H7 (cell line): ENCODE measurements around the gene PRR4. TPM values are rescaled to one million over a fixed set of nuclear protein-coding genes. Genes with fewer than 3 reads are reported as not detected.

Experiments used
- DNase-seq: peaks from one replicate; pipeline ENCODE4 v3.0.0; 2012
- H3K27me3 ChIP-seq: 2 replicates; pipeline ENCODE4 v1.6.0; 2011; ENCODE audit warnings: mild to moderate bottlenecking, low read length; ENCODE audit not compliant: control insufficient read depth, insufficient read depth
- H3K36me3 ChIP-seq: replicated peaks from 2 replicates; pipeline ENCODE4 v1.5.1; 2011; ENCODE audit warnings: low read length; ENCODE audit not compliant: control insufficient read depth, insufficient read depth
- H3K4me3 ChIP-seq: 2 replicates; pipeline ENCODE4 v1.5.1; 2011; ENCODE audit warnings: low read depth, mild to moderate bottlenecking, control low read depth, low read length, moderate library complexity; ENCODE audit not compliant: insufficient read depth
- total RNA-seq: library from RNA; depleted of rRNA; stranded (reverse); fragments of >200 nt; shearing (Covaris generic); gene quantifications from 2 replicates; pipeline ENCODE4 v1.2.3, GENCODE V29; 2014; rRNA removed

PRR4 gene, protein sequence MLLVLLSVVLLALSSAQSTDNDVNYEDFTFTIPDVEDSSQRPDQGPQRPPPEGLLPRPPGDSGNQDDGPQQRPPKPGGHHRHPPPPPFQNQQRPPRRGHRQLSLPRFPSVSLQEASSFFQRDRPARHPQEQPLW
- 0.78 and 2.1 TPM in 2 replicates for total RNA-seq

DNA sequence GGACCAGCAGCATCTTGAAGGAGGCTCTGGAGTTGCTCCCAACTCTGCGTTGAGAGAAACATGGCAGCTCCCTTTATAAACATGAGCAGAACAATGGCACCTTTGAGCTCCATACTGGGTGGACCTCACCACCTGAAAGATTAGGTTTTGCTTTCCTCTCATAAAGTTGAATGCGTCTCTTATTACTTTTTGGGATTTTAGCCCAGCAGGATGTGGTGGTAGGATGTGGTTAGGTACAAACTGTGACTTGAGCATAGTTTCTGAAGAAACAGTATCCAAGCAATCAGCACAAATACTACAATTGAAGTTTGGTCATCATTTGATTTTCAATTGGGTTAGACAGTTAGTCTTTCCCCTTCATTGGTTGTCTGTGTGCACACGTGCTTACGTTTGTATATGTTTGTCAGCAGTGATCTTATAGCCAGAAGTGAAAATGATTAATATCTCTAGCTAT, at the start of gene PRR4:
TSS of gene PRR4 (minus strand) at position 51 of the 454 bp plus-strand sequence. CDS start at position 13, 38 bp downstream.
- H3K4me3 ChIP-seq = no peak within 1 kb of the TSS
- no peak for DNase-seq
- H3K36me3 ChIP-seq = no peaks in the 10 kb centered on the region
- no peaks in the 10 kb centered on the region for H3K27me3 ChIP-seq

DNA sequence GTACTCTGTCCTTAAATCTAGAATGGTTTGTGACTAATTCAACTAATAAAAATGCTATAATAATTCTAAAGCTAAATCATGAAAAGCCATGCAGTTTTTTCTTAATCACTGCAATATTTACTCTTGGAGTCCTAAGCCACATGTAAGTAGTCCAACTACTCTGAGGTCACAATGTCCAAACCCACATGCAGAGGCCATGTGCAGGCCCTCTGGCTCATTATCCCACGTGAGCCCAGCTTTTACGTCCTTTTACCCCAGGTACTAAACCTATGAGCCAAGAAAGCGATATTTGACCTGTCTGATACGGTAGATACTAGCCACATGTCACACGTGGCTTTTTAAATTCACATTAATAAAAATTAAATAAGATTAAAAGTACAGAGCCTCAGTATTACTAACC, 47.6 kb upstream of the PRR4 start:
- Histone ChIP-seq H3K36me3 (no peaks in the 10 kb centered on the region), H3K4me3 (no peak overlapping the region), H3K27me3 (no peaks in the 10 kb centered on the region)
- DNase-seq = no peak

DNA sequence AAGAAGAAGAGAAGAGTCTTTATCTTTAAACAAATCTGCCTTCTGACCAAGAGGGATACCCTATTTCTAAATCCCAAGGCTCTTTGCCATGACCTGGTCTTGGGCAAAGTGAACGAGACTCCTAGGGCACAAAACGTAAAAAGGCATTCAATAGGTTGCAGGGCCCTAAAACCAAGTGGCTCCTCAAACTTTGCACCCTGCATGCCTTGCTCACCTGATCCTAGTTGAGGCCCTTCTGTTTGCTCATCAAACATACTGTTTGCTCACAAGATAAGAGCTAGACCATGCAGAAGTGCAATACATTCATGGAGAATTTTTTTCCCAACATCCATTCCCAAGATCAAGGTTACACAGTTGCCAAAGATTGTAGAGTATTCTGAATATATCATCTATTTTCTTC, 42.7 kb upstream of the PRR4 start:
- Histone ChIP-seq H3K27me3 (no peaks in the 10 kb centered on the region), H3K4me3 (no peak overlapping the region), H3K36me3 (no peaks in the 10 kb centered on the region)
- DNase-seq = no peak

DNA sequence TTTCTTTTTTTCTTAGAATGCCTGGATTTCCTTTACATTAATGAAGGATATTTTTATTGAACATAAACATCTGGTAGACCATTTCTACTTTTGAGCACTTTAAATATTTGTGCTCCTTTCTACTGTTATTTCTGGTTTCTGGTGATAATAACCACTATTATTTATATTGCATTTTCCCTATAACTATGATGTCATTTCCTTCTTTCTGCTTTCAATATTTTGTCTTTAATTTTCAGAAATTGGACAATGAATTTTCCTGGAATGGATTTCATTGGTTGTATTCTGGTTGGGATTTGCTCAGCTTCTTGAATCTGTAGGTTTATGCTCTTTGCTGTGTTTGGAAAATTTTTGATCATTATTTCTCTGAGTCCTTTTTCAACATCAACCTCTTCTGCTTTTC, 40.0 kb upstream of the PRR4 start:
- H3K27me3 ChIP-seq = no peaks in the 10 kb centered on the region
- no peak for DNase-seq
- no peak overlapping the region for H3K4me3 ChIP-seq
- no peaks in the 10 kb centered on the region for H3K36me3 ChIP-seq

DNA sequence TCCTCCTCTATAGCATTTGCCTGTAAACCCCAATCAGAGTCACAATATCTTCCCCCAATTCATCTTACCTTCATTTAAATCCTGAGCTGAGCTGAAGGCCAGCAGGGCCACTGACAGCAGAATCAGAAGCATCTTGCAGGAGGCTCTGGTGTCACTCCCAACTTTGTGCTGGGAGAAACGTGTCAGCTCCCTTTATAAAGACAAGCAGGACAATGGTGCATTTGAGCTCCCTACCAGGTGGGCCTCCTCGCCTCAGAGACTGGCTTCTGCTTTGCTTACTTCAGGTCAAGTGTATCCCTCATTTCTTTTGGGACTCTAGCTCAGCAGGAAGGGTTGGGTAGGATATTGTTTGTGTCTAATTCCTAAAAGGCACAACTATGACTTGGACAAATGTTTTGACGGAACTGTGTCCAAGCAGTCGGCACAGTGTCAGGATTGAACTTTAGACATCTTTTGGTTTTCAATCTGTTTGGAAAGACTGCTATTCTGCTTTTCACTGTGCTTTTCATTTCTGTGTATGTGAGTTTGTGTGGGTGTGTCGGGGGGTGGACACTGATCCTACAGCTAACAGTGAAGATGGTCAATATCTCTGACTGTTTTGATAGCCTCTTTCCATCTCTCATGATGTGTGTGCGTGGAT, 34.9 kb upstream of the PRR4 start, which contains the start of gene PRH1:
TSS of gene PRH1 (minus strand) at position 170 of the 640 bp plus-strand sequence. CDS start at position 132, 38 bp downstream.
- Histone ChIP-seq H3K27me3 (no peaks in the 10 kb centered on the region), H3K4me3 (no peak within 1 kb of the TSS), H3K36me3 (no peaks in the 10 kb centered on the region)
- no peak for DNase-seq

DNA sequence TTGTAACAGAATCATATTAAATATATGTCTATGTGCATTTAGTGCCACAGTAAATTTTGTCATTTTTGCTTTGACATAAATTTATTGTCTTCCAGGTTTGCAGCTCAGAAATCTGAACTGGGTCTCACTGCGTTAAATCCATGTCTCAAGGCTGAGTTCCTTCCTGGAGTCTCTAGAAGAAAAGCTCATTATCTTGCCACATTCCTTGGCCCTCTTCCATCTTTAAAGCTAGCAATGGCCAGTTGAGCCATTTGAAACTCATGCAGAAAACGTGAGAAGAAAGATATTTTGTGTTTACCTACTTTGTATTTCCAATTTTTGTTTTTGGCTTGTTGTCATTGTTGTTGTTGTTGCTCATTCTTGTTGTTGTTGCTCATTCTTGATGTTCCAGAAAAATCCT, 24.1 kb upstream of the PRR4 start:
- Histone ChIP-seq H3K4me3 (no peak overlapping the region), H3K27me3 (no peaks in the 10 kb centered on the region)
- DNase-seq = no peak

DNA sequence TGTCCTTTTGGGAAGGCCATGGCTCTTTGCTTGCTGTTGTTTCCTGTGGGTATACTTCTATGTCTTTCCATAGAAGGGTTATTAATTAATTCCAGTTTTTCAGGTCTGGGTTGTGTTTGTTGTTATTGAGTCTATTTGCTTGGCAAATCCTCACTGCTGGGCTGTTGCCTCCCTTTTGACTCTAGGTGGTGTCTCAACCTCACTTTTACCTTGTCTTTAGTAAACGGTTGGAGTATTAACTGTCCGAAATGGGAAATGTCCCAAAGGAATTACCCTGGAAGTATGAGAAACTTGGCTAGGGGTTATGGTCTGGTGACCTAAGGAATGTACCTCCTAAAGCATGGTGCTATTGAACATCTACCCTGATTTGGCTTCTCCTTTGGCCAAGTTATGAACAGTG, 18.1 kb upstream of the PRR4 start:
- no peak for DNase-seq

More for the DNA sequence above, 24.1 kb upstream of the PRR4 start:
- H3K36me3 ChIP-seq = no peaks in the 10 kb centered on the region; the same call in 1 of the 2 replicates

DNA sequence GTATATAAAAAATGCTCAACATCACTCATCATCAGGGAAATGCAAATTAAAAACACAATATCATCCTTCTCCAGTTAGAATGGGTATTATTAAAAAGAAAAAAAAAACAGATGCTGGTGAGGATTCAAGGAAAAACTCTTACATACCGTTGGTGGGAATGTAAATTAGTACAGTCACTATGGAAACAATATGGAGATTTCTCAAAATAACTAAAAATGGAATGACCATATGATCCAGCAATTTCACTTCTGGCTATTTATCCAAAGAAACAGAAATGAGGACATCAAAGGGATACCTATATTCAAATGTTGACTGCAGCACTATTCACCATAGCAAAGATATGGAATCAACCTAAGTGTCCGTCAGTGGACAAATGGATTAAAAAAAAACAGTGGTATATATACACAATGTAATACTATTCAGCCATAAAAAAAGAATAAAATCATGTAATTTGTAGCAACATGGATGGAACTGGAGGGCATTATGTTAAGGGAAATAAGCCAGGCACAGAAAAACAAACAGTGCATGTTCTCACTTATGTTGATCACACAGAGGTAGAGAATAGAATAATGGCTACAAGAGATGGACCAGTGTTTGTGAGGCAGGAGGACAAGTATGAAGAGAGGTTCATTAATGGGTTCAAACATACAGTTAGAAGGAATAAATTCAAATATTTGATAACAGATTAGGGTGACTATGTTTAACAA, 14.4 kb upstream of the PRR4 start:
- H3K27me3 ChIP-seq = no peaks in the 10 kb centered on the region
- H3K4me3 ChIP-seq = no peak overlapping the region
- no peak for DNase-seq
- H3K36me3 ChIP-seq = no peaks in the 10 kb centered on the region

More for the DNA sequence above, 18.1 kb upstream of the PRR4 start:
- Histone ChIP-seq H3K4me3 (no peak overlapping the region), H3K36me3 (no peaks in the 10 kb centered on the region), H3K27me3 (no peaks in the 10 kb centered on the region)

DNA sequence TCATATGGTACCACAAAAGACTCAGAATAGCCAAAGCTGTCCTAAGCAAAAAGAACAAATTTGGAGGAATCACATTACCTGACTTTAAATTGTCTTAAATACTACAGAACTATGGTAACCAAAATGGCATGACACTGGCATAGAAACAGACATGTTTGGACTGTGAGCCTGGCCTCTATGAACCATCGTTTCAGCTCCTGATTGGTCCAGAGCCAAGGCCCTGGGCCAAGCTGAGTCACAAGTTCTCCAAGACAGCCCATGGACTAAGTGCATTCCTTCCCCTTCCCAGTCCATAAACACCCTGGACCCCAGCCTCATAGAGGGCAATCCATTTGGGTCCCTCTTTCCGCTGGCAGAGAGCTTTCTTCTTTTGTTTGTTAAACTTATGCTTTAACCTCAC, 12.1 kb upstream of the PRR4 start:
- Histone ChIP-seq H3K36me3 (no peaks in the 10 kb centered on the region), H3K27me3 (no peaks in the 10 kb centered on the region), H3K4me3 (no peak overlapping the region)
- no peak for DNase-seq

DNA sequence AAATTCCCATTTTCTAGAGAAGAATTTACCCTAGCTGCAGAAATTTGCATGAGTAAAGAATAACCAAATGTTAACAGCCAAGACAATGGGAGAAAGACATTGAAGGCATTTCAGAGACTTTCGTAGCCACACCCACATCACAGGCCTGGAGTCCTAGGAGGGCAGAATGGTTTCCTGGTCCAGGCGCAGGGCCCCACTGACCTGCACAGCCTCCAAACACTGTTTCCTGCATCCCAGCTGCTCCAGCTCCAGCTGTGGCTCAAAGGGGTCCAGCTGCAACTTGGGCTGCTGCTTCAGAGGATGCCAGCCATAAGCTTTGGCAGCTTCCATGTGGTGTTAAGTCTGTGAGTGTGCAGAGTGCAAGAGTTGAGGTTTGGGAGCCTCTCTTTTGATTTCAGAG, 6.5 kb upstream of the PRR4 start:
- Histone ChIP-seq H3K27me3 (no peaks in the 10 kb centered on the region), H3K36me3 (no peaks in the 10 kb centered on the region), H3K4me3 (no peak overlapping the region)
- no peak for DNase-seq

DNA sequence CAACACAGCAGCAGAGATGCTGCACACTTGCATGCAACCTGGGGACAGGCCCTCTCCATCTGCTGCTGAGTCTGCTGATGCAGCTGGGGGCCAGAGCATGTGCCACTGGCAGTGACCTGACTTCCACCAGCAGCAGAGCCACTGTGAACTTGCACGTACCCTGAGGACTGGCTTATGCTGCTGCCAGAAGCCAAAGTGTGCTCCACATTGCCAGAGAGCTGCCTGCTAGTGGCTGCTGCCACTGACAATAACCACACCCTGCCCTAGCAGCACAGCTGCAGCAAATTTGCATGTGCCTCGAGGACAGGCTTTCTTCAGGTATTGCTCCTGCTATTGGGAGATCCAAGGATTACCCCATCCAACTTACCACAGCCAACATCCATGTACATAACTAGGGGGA, 4.5 kb upstream of the PRR4 start:
- DNase-seq = no peak
- H3K36me3 ChIP-seq = no peaks in the 10 kb centered on the region
- no peak overlapping the region for H3K4me3 ChIP-seq

DNA sequence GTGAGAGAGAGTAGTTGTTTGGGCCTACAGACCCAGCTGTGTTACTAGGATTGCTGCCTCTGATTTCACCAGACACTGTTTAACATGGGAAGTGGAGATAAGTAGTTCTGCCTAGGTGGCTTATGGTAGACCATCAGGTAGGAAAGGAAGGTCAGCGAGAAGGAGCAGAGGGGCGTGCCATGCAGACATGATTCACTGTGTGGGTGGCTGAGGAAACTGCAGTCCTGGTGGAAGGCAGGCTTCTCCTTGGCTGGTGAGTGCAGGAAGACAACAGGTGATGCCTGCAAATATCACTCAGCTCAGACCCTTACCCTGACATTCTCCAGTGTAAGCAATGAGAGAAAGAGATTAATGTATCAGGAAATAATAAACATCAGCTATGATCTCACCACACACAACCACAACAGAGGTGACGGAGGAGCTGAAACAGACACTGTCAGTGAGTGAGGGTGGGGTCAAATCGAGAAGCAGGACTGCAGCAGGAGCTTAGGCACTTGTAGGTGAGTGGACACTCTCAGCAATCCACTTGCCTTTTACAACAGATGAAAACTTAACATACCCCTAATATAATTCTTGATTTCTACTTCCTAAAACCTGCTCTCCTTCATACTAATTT, 2.1 kb upstream of the PRR4 start:
- Histone ChIP-seq H3K27me3 (no peaks in the 10 kb centered on the region), H3K4me3 (no peak overlapping the region), H3K36me3 (no peaks in the 10 kb centered on the region)
- DNase-seq = no peak

More for the DNA sequence above, 4.5 kb upstream of the PRR4 start:
- no peaks in the 10 kb centered on the region for H3K27me3 ChIP-seq

DNA sequence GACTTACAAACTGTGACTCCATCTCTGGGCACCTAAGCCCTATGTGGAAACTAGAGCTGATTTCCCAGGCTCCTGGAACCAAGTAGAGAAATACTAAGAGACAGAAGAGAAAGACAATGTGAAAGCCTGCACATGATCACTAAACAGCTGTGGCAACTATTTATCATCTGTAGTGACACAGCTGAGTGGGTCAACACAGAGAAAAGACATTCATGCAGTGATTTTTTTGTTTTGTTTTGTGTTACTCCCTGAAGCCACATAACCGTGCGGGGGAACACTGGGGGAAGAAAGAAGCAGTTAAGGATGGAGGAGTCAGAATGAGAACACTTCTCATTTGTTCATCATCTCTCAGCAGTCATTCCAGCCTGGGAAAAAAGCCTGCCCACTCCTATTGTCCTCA, 1.5 kb downstream of the PRR4 start:
- no peak for DNase-seq
- H3K27me3 ChIP-seq = no peaks in the 10 kb centered on the region
- no peak overlapping the region for H3K4me3 ChIP-seq
- H3K36me3 ChIP-seq = no peaks in the 10 kb centered on the region

DNA sequence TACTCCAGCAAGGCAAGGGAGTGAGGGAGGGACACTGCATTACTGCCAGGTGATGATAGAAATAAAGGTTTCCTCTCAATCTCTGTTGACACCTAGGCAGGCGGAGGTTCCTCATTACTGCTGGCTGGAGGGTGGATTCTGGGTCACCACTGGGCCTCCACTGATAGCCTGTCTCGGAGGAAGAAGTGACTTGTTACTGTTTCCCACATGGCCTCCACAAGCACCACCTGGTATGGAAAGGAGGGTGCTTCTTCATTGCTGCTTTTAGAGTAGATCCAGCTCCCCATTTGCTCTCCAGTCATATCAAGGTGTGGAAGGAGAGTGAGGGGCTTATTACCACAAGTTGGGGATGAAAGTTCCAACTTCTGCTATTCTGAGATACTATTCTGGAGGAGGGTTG, 6.4 kb downstream of the PRR4 start:
- Histone ChIP-seq H3K27me3 (no peaks in the 10 kb centered on the region), H3K4me3 (no peak overlapping the region), H3K36me3 (no peaks in the 10 kb centered on the region)
- no peak for DNase-seq

DNA sequence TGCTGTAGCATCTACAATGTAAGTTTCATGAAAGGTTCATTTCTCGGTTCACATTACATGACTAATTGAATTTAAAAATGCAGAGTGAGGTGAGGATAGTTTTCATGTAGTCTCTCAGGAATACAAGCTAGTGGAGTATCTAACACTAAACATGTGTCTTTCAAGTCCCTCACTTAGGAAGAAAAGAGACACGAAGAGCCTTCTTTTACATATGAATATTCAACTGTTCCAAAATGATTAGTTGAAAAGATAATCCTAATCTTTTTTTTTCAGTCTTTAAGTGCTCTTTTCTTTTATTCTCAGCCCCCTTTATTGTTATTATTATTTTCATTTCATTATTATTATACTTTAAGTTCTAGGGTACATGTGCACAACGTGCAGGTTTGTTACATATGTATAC, 10.8 kb downstream of the PRR4 start:
- DNase-seq = no peak
- no peaks in the 10 kb centered on the region for H3K36me3 ChIP-seq

More for the DNA sequence above, 10.8 kb downstream of the PRR4 start:
- H3K27me3 ChIP-seq = no peaks in the 10 kb centered on the region
- no peak overlapping the region for H3K4me3 ChIP-seq
